ENCODE results near the gene PRSS12.
"Not testable (repeated sequence)": the region's sequence is repeated elsewhere in the genome, so short reads cannot be mapped to it uniquely, and the experiment has no call there.

The PRSS12 gene

DNA sequence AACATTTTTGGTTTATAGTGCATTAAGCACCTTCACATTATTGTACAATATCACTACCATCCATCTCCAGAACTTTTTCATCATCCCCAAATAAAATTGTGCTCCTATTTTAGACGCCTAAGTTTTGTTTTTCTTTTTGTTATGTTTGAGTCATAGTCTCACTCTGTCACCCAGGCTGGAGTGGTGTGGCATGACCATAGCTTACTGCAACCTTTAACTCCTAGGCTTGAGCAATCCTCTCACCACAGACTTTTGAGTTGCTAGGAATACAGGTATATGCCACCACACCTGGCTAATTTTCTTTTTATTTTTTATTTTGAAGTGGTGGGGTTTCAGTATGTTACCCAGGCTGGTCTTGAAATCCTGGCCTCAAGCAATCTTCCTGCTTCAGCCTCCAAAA is 33.9 kb downstream of the PRSS12 start:
- DNase-seq: no peak

- DNase-seq: no peak
Measured at GRCh38 chr4:118317691-118318090, 35.1 kb downstream of the PRSS12 start.

DNA sequence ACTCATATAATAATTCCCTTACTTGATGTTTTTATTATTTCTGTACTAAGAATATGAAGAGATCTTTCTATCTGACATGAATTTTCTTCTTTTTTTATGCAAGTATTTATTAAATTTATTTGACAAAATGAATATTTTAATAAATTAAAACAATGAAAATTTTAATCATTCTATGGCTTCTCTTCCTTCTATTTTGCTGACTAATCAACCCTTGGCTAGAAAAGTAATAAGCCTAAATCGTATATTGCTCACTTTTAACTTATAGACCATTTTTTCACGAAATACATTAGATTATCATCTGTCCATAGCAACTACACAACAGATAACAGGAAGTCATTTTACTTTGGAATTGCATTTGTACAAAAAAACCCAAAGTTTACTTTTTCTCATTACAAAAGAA is 38.6 kb downstream of the PRSS12 start:
- DNase-seq: no peak

GRCh38 chr4:118313098-118313497 is 39.7 kb downstream of the PRSS12 start:
- DNase-seq: no peak

DNA sequence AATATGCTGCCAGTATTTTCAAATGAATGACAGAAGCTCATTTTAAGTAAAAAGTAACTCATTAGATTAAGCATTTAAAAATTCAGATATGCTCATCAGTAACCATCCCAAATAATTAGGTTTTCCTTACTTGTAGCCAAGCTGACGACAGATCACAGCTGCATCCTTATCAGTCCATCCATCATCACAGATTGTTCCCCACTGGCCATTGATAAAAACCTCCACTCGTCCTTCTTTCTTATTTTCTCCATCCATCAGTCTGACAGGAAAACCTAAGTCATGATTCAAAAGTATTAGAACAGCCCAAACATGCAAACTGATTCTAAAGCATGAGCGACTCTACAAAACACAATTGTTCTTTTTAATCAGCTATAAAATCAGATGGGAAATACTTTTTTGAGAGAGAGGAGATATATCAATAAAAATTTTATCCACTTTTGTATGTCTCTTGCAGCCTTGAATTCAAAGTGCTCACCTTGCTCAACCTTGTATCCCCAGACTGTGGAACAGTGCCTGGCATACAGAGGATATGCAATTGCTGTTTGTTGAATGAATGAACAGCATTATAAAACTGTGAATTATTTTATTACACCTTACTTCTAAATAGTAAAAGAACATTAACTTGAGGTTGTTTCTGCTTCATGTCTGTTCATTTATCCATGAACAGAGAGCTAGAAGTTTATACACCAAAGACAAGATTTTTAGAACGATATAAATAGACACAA is 44.3 kb downstream of the PRSS12 start:
- DNase-seq: no peak

DNA sequence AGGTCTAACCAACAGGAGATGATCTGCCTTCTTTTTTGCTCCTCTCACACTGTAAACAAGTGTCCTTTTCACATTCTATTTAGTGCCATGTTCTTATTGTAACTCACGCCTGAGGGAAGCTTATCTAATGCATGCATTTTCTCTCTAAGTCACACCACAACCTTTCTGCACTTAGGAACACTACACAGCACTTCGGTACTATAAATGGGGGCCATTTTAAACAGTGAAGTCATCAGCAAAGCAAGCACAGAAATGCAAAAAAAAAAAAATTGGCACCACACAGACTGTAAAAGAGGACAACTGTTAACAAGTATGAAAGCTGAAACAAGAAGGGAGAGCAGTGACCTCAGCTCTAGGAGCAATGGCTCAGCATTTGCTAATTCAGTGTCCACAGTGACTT is 45.2 kb downstream of the PRSS12 start:
- DNase-seq: no peak

- DNase-seq: not testable (repeated sequence)
Measured at GRCh38 chr4:118299619-118300018, 53.2 kb downstream of the PRSS12 start.

DNA sequence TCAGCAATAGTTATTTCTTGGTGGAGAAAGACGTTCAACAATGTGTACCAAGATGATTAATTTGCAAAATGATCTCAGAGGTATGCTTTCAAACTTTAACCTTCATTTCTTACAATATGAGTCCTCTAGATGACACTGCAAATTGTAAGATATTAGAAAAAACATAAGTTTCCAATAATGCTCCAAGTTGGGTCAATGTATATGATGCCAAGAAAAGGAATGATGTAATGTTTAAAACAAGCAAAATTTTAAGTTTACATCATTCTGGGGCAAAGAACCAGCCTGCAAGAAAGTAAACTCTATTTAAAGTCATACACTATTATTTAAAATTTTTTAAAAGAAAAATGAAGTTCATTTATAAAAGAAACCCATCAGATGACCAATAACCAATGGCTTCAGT is 56.1 kb downstream of the PRSS12 start:
- DNase-seq: no peak

- no peak for DNase-seq
Measured at GRCh38 chr4:118290951-118291350, 61.9 kb downstream of the PRSS12 start.

- no peak for DNase-seq
Measured at GRCh38 chr4:118289794-118290193, 63.0 kb downstream of the PRSS12 start.

DNA sequence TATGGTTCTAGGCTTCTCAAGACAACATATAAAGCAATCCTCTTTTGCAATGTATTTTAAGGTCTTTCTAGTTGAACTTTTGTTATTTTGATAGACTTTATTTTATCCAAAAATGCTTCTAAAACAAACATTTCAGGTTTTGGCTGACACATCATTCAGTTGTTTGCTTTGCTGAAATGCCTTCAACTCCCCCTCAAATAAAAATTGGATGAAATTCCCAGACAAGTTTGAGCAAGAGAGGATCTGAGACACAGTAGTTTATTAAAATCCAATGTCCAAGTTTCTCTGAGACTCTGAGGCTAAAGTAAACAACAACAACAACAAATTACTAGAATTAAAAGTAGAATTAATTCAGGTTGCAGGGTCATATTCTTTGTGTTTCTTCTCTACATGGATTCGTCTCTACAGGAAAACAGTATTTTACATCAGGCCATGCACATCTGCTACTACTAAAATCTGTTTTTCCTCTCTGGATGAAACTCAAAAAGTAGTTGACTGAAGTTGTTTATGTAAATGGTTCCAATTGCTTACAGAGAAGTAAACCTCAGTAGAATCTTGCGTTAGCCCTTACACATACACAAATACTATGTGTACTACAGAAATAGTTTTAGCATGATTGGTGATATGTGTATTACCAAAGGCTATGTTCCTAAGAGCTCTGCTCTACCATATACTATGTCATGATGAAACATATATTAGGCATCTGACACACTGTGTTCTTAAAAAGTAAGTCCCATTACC is 64.9 kb downstream of the PRSS12 start:
- DNase-seq: no peak

DNA sequence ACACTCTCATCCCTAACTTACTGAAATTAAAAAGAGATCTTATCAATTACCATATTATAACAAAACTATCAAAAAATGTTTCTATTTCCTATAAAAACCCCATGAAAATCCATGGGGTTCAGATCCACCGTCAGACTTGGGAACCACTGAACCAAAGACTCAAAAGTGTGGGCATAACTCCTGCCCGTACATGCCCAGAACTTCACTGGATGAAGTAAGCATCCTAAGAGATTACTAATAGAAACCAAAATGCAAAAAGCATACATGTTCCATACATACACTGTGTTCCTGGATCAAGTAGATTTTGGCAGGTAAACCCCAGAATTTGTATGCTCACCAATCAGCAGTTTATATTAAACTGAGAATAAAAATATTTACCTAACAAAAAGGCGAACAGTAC is 66.1 kb downstream of the PRSS12 start:
- no peak for DNase-seq

GRCh38 chr4:118285931-118286330 is 66.9 kb downstream of the PRSS12 start:
- no peak for DNase-seq

- no peak for DNase-seq
Measured at GRCh38 chr4:118284169-118284568, 68.6 kb downstream of the PRSS12 start.

DNA sequence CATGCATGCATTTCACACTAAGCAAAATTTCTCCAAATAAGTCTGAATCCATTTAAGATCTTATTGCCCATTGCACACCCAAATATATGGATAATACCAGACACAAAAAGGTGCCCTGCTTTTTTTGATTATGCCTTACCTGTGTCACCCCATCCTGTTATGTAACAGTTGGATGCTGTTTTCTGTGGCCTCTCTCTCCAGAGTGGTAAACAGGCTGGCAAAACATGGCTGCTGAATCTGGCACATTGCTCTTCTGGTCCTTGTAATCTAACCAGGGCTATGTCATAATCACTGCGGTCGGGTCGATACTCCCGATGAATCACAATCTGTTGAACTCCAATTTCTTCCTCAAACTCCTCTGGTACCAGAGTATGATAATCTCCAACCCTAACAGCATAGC is 70.1 kb downstream of the PRSS12 start:
- DNase-seq: no peak

GRCh38 chr4:118281611-118282442 is 71.0 kb downstream of the PRSS12 start:
- DNase-seq: no peak

GRCh38 chr4:118280501-118281218 is 72.1 kb downstream of the PRSS12 start:
- DNase-seq: no peak

GRCh38 chr4:118279920-118280432 is 72.8 kb downstream of the PRSS12 start:
- no peak for DNase-seq

- no peak for DNase-seq
Measured at GRCh38 chr4:118279328-118279727, 73.5 kb downstream of the PRSS12 start.

- DNase-seq: peak; percentile 89
Measured at GRCh38 chr4:118278473-118279274, 74.1 kb downstream of the PRSS12 start.

DNA sequence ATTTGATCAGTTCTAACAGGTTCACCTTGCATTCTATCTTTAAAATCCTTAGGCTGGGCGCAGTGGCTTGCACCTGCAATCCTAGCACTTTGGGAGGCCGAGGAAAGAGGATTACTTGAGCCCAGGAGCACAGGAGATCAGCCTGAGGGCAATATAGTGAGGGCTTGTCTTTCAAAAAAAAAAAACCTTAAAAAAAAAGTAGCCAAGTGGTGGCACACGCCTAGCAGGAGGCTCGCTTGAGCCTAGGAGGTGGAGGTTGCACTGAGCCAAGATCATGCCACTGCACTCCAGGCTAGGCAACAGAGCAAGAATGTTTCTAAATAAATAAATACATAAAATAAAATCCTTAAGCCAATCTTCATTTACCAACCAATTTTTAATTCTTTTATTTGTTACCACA is 75.6 kb downstream of the PRSS12 start:
- no peak for DNase-seq

DNA sequence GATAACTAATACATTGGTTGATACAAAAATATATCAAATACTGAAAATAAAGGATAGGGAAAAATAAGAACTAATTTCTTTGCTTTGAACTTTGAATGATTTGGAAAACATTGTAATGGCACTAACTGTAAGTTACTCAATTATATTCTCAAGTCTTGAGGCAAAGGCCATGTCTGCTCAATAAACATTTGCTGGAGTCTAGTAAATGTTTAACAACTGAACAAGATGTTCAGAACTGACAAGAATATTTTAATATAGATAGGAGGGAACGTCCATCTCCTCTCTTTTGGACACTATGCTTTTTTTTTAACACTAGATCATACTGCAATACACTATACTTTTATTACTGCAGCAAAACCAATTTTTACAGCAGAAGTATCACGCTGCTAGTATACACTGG is 76.2 kb downstream of the PRSS12 start:
- DNase-seq: no peak

Measured in NCI-H510A (cell line).